HG03520 (cell line): ENCODE measurements around the gene ASAP2.
A peak's percentile ranks its signal among the peaks of the same experiment; 100 is the strongest.

ENCODE experiments used
- ATAC-seq: cut with Tn5 transposase; IDR thresholded peaks from one replicate; pipeline ENCODE4 v1.9.1; 2021; ENCODE audit warnings: mild to moderate bottlenecking, moderate library complexity; ENCODE audit not compliant: unreplicated experiment

The ASAP2 gene

GRCh38 chr2:9205963-9206948, at the start of gene ASAP2:
ASAP2 (plus strand) TSS chr2:9206812; CDS start chr2:9207105, 293 bp downstream.
- ATAC-seq: no peak

- ATAC-seq: no peak
These were observed 47.5 kb upstream of the ASAP2 start for GRCh38 chr2:9158786-9159779.

GRCh38 chr2:9160732-9161131, 45.9 kb upstream of the ASAP2 start:
- ATAC-seq: no peak

- no peak for ATAC-seq
These were observed 43.8 kb upstream of the ASAP2 start for GRCh38 chr2:9162841-9163240.

- no peak for ATAC-seq
These were observed 43.1 kb upstream of the ASAP2 start for GRCh38 chr2:9163306-9164111.

GRCh38 chr2:9164112-9164608, 42.5 kb upstream of the ASAP2 start:
- ATAC-seq: no peak

- no peak for ATAC-seq
These were observed 41.0 kb upstream of the ASAP2 start for GRCh38 chr2:9165625-9166024.

GRCh38 chr2:9166579-9167377, 39.8 kb upstream of the ASAP2 start:
- ATAC-seq: no peak

GRCh38 chr2:9167718-9168657, 38.6 kb upstream of the ASAP2 start:
- ATAC-seq: no peak

- no peak for ATAC-seq
These were observed 37.8 kb upstream of the ASAP2 start for GRCh38 chr2:9168821-9169221.

- no peak for ATAC-seq
These were observed 37.1 kb upstream of the ASAP2 start for GRCh38 chr2:9169349-9170107.

- ATAC-seq: no peak
These were observed 36.0 kb upstream of the ASAP2 start for GRCh38 chr2:9170458-9171130.

GRCh38 chr2:9174771-9175437, 31.7 kb upstream of the ASAP2 start:
- ATAC-seq: no peak

- ATAC-seq: peak; percentile 66
These were observed 28.3 kb upstream of the ASAP2 start for GRCh38 chr2:9178110-9178903.

- ATAC-seq: peak; percentile 74
These were observed 27.6 kb upstream of the ASAP2 start for GRCh38 chr2:9178904-9179571.
